GM12891 (cell line): ENCODE results near the gene STRIT1.
A peak's percentile ranks its signal among the peaks of the same experiment; 100 is the strongest.

Source experiments
- DNase-seq: peaks from one replicate; pipeline ENCODE4 v3.0.0; 2011; ENCODE audit warnings: low spot score; ENCODE audit not compliant: insufficient read length
- FAIRE-seq: peaks from 2 replicates; lab custom pipeline; 2011; peaks lifted over from hg19 to GRCh38; lab: Jason Lieb, UNC
- PAX5 ChIP-seq: IDR thresholded peaks from 2 replicates; pipeline ENCODE4 v1.6.1; 2011; ENCODE audit warnings: low read length, moderate library complexity, mild to moderate bottlenecking; ENCODE audit not compliant: insufficient read depth, severe bottlenecking
- POLR2A ChIP-seq: IDR thresholded peaks from 2 replicates; pipeline ENCODE4 v1.6.1; 2011; ENCODE audit warnings: low read depth, low read length, control low read depth
- POLR2AphosphoS5 ChIP-seq: IDR thresholded peaks from 2 replicates; pipeline ENCODE4 v1.6.1; 2011; ENCODE audit warnings: low read depth, low read length, control low read depth
- POU2F2 ChIP-seq: IDR thresholded peaks from 2 replicates; pipeline ENCODE4 v1.6.1; 2011; ENCODE audit warnings: low read depth, mild to moderate bottlenecking, control low read depth, low read length, moderate library complexity
- SPI1 ChIP-seq: IDR thresholded peaks from 2 replicates; pipeline ENCODE4 v1.6.1; 2011; ENCODE audit warnings: low read depth, low read length, control low read depth
- TAF1 ChIP-seq: IDR thresholded peaks from 2 replicates; pipeline ENCODE4 v1.6.1; 2011; ENCODE audit warnings: low read depth, low read length, control low read depth

The STRIT1 gene

GRCh38 chr3:155329513-155330048 is 36.1 kb upstream of the STRIT1 start:
- TF ChIP-seq SPI1 = no peak
- TF ChIP-seq POLR2AphosphoS5 = no peak
- TF ChIP-seq TAF1 = no peak
- no peak for TF ChIP-seq POLR2A
- TF ChIP-seq POU2F2 = no peak
- no peak for TF ChIP-seq PAX5
- no peak for FAIRE-seq

GRCh38 chr3:155327871-155328270 is 34.4 kb upstream of the STRIT1 start:
- no peak for FAIRE-seq
- DNase-seq = no peak
- TF ChIP-seq SPI1 (no peak), POLR2A (no peak), PAX5 (no peak), TAF1 (no peak), POU2F2 (no peak), POLR2AphosphoS5 (no peak)

More at GRCh38 chr3:155329513-155330048, 36.1 kb upstream of the STRIT1 start:
- DNase-seq = no peak

- TF ChIP-seq POU2F2 (no peak), POLR2AphosphoS5 (no peak), PAX5 (no peak), TAF1 (no peak), SPI1 (no peak), POLR2A (no peak)
- FAIRE-seq = no peak
- no peak for DNase-seq
These were observed 33.9 kb upstream of the STRIT1 start for GRCh38 chr3:155327430-155327829.

GRCh38 chr3:155326901-155327300 is 33.4 kb upstream of the STRIT1 start:
- DNase-seq (no peak), FAIRE-seq (no peak)
- no peak for TF ChIP-seq PAX5
- no peak for TF ChIP-seq POLR2AphosphoS5
- no peak for TF ChIP-seq SPI1
- no peak for TF ChIP-seq POLR2A
- no peak for TF ChIP-seq TAF1
- TF ChIP-seq POU2F2 = no peak

- DNase-seq (no peak), FAIRE-seq (no peak)
- TF ChIP-seq POU2F2 = no peak
- no peak for TF ChIP-seq PAX5
- no peak for TF ChIP-seq TAF1
- TF ChIP-seq POLR2AphosphoS5 = no peak
- no peak for TF ChIP-seq SPI1
- TF ChIP-seq POLR2A = no peak
These were observed 32.8 kb upstream of the STRIT1 start for GRCh38 chr3:155326244-155326643.

GRCh38 chr3:155325263-155325835 is 31.9 kb upstream of the STRIT1 start:
- no peak for TF ChIP-seq POU2F2
- no peak for TF ChIP-seq POLR2A
- TF ChIP-seq TAF1 = no peak
- TF ChIP-seq SPI1 = no peak
- no peak for TF ChIP-seq PAX5
- no peak for TF ChIP-seq POLR2AphosphoS5
- no peak for FAIRE-seq

GRCh38 chr3:155323063-155323666 is 29.7 kb upstream of the STRIT1 start:
- DNase-seq (no peak), FAIRE-seq (peak; percentile 71)
- TF ChIP-seq POLR2AphosphoS5 (no peak), PAX5 (no peak), POLR2A (no peak), SPI1 (no peak), POU2F2 (no peak), TAF1 (no peak)

More at GRCh38 chr3:155325263-155325835, 31.9 kb upstream of the STRIT1 start:
- no peak for DNase-seq

- TF ChIP-seq PAX5 (no peak), POLR2A (no peak), POLR2AphosphoS5 (no peak), POU2F2 (no peak), SPI1 (no peak), TAF1 (no peak)
- DNase-seq (no peak), FAIRE-seq (no peak)
These were observed 27.9 kb upstream of the STRIT1 start for GRCh38 chr3:155321418-155321817.

- no peak for DNase-seq
- no peak for FAIRE-seq
- TF ChIP-seq SPI1 (no peak), POLR2AphosphoS5 (no peak), TAF1 (no peak), POU2F2 (no peak), PAX5 (no peak), POLR2A (no peak)
These were observed 27.5 kb upstream of the STRIT1 start for GRCh38 chr3:155320934-155321333.

- TF ChIP-seq POLR2A (no peak), POLR2AphosphoS5 (no peak), TAF1 (no peak), POU2F2 (no peak), SPI1 (no peak), PAX5 (no peak)
- DNase-seq (no peak), FAIRE-seq (no peak)
These were observed 25.3 kb upstream of the STRIT1 start for GRCh38 chr3:155318740-155319139.

GRCh38 chr3:155317211-155317610 is 23.7 kb upstream of the STRIT1 start:
- TF ChIP-seq SPI1 = no peak
- no peak for TF ChIP-seq POU2F2
- no peak for TF ChIP-seq POLR2AphosphoS5
- TF ChIP-seq TAF1 = no peak
- TF ChIP-seq PAX5 = no peak
- TF ChIP-seq POLR2A = no peak

More at GRCh38 chr3:155317211-155317610, 23.7 kb upstream of the STRIT1 start:
- no peak for FAIRE-seq
- no peak for DNase-seq
